Smooth muscle cell of the coronary artery (primary cell): ENCODE measurements around the gene F3. TPM values are rescaled to one million over a fixed set of nuclear protein-coding genes. Genes with fewer than 3 reads are reported as not detected.

ENCODE experiments used
- total RNA-seq: library from RNA; depleted of rRNA; stranded (reverse); fragments of >200 nt; gene quantifications from 2 replicates; pipeline ENCODE4 v1.2.3, GENCODE V29; 2014; ENCODE audit warnings: low replicate concordance

The F3 gene
- 2.9 and 7.5 TPM in 2 replicates for total RNA-seq

GRCh38 chr1:94541246-94542087, at the start of gene F3:
Gene F3 (minus strand): TSS chr1:94541759. CDS start chr1:94541636, 123 bp downstream.

Other genes starting within 250 kb of the F3 start
- gene ABCD3, start 123.4 kb downstream of the F3 start, total RNA-seq: 30.1 and 38.5 TPM in 2 replicates